ENCODE data around the gene DPP7.

The DPP7 gene

DNA sequence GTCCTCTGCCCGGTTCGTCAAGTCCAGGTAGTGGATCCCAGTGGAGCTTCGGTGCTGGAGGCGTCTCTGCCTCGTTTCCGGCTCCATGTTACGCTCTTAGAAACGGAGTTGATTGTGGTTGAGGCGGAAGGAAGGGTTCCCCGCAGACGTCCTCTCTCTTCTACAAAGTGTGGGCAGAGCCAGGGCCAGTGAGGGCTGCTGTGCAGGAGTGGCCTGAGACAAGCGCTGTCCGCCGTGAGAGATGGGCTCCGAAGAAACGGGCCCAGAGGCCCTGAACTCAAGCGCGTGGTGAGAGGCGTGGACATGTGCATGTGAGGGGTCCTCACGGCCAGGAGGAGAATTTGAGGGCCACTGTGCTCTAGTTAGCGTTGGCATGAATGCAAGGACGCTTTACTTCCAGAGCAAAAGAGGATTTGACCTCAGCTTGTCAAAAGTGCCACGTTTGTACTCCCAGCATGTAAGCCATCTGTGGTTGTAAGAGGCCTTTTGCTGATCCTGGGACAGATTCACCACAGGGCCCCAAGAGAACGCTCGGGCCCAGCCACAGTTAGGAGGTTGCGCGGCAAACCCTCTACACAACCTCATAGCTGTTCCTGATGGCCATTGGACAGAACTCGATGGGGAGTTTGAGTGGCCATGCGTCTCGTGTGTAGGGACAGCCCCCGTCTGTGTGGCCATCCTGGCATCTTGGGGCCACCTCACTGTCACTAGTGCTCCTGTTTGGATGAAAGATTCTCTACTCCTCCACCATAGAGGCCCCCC is 17.6 kb downstream of the DPP7 start:
- H3K4me3 ChIP-seq (ENCODE audit: low read depth, low read length), result no peak overlapping the region
- in situ Hi-C loops (cut with HindIII; ENCODE audit: low sequenced_read_pairs), result no loop called here
- TF ChIP-seq, protein P1, sequence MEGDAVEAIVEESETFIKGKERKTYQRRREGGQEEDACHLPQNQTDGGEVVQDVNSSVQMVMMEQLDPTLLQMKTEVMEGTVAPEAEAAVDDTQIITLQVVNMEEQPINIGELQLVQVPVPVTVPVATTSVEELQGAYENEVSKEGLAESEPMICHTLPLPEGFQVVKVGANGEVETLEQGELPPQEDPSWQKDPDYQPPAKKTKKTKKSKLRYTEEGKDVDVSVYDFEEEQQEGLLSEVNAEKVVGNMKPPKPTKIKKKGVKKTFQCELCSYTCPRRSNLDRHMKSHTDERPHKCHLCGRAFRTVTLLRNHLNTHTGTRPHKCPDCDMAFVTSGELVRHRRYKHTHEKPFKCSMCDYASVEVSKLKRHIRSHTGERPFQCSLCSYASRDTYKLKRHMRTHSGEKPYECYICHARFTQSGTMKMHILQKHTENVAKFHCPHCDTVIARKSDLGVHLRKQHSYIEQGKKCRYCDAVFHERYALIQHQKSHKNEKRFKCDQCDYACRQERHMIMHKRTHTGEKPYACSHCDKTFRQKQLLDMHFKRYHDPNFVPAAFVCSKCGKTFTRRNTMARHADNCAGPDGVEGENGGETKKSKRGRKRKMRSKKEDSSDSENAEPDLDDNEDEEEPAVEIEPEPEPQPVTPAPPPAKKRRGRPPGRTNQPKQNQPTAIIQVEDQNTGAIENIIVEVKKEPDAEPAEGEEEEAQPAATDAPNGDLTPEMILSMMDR (IDR thresholded peaks at IDR 0.05; ENCODE audit: low read depth, low read length), result no peak
- no peak for DNase-seq (ENCODE audit: low read depth, low spot score)

DNA sequence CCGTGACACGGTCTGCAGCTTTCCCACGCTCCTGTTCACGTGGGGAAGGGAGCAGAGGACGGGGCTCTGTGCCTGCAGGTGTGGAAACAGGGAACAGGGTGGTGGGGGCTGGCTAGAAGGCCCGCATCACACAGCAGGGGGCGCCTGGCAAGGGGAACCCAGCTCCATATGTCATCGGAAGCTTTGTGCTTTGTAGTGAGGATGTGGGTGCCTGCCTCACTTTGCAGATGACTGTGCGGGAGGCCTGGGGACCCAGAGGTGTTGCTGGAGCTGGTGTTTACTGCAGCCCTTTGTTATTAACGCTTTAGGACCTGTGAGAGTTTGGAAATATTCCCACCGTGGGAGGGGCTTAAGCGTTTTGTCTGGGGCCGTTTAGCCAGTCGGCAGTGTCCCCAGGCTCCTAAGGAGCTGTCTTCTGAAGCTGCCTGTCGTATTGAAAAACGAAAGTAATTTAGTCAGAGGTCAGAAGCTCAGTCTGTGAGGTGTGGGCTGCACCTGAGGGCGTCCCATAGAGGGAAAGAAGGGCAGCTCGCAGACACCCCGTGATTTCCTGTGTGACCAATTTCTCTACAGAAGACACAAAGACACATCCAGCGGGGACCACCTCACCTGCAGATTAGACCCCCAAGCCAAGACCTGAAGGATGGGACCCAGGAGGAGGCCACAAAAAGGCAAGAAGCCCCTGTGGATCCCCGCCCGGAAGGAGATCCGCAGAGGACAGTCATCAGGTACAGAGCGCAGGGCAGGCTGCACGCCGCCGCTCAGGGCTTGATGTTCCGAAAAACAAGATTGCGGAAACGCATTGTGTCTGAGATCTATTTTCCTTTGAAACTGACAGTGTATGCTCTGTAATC is 18.6 kb downstream of the DPP7 start:
- H3K4me3 ChIP-seq (ENCODE audit: low read depth, low read length), result no peak overlapping the region
- in situ Hi-C loops (cut with HindIII; ENCODE audit: low sequenced_read_pairs), result no loop called here

DNA sequence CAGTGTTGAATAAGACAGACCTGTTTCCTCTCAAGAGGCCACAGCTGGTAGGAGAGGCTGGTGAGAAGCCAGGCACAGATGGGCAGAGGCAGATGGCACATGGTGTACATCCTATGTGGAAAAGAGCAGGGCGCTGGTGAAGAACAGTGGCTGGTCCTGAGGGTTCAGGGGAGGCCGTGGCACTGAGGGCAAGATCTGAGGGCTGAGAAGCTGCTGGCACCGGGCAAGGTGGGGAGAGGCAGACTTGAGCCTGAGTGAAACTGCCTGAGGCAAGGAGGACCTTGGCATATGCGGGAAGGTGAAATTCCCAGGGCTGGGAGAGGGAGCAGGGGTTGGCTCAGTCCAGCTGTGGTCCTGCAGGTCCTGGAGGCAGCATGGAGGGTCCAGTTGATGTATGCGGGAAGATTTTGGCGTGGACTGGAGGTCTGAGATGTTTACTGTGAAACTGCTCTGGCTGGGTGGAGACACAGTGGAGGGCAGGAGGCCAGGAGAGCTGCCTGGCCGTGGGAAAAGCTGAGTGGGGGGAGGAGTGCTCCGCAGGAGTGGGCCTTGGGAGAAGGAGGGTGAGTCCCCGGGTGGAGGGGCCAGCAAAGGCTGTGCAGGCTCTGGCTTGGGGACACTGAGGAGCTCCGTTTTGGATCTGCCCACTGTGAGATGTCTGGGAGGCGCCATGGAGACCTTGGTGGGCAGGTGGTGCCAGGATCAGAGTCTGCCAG is 25.1 kb downstream of the DPP7 start:
- no peak for DNase-seq (ENCODE audit: low read depth, low spot score)
- in situ Hi-C loops (cut with HindIII; ENCODE audit: low sequenced_read_pairs), result no loop called here
- H3K4me3 ChIP-seq (ENCODE audit: low read depth, low read length), result no peak overlapping the region
- TF ChIP-seq, protein P1 (IDR thresholded peaks at IDR 0.05; ENCODE audit: low read depth, low read length), result no peak

More for the DNA sequence above, 18.6 kb downstream of the DPP7 start:
- DNase-seq (ENCODE audit: low read depth, low spot score), result no peak
- TF ChIP-seq, protein P1 (IDR thresholded peaks at IDR 0.05; ENCODE audit: low read depth, low read length), result peak; percentile 9

DNA sequence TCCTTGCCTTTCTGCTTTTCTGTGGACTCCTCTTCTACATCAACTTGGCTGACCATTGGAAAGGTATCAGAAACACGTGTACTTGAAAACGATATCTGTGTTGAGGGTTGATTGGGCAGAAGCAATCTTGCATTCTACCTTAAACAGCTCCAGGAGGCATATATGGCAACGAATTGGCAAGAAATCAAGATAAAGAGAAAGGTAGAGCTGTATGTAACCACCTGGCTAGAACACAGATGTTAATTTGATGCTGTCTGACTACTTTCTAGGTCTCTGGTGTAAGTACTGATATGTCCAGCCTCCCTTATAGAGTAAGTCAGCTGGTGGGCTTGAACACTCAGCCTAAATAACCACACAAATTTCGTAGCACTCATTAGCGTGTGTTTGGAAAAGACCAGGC is 26.4 kb downstream of the DPP7 start:
- no peak overlapping the region for H3K4me3 ChIP-seq (ENCODE audit: low read depth, low read length)
- TF ChIP-seq, protein P1 (IDR thresholded peaks at IDR 0.05; ENCODE audit: low read depth, low read length), result no peak
- in situ Hi-C loops (cut with HindIII; ENCODE audit: low sequenced_read_pairs), result no loop called here
- DNase-seq (ENCODE audit: low read depth, low spot score), result no peak

DNA sequence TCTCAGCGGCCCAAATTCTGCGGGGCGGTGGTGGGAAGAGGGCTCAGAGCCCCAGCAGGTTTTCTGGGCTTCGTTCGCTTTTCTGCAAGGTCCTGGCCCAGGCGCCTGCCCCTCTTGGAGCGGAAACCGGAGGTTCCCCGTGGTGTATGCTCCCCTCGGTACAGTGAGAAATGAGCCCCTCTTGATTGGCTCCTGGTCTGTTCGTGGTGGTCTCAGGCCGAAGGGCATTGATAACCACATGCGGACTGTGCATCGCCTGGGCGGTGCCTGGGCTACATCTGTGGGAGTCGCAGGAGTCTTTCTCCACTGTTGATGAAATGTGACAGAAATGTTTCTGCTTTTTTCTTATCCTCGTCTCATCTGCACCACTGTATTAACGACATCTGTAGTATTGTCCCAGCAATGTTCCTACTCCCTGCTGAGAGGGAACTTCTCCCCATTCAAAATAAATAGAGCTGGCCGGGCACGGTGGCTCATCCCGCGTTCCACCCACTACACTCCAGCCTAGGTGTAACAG is 27.1 kb downstream of the DPP7 start:
- H3K4me3 ChIP-seq (ENCODE audit: low read depth, low read length), result peak overlapping the region; percentile 82
- no peak for DNase-seq (ENCODE audit: low read depth, low spot score)
- in situ Hi-C loops (cut with HindIII; ENCODE audit: low sequenced_read_pairs), result no loop called here
- TF ChIP-seq, protein P1 (IDR thresholded peaks at IDR 0.05; ENCODE audit: low read depth, low read length), result no peak
